Esophagus (tissue), 2 donors: ENCODE data around the gene EPS8L3. TPM values are rescaled to one million over a fixed set of nuclear protein-coding genes. Genes with fewer than 3 reads are reported as not detected.

Experiments used
- H3K27ac ChIP-seq, 2 donors: one replicate each; pipeline ENCODE4 v1.5.1; 2013; ENCODE audit warnings: low read depth in 2 of 2, mild to moderate bottlenecking in 2 of 2, inconsistent platforms in 1 of 2, low read length in 1 of 2, moderate library complexity in 1 of 2
- H3K27me3 ChIP-seq, 2 donors: one replicate each; pipeline ENCODE4 v1.6.1; 2013; ENCODE audit warnings: low read length in 2 of 2, control low read depth in 1 of 2, mild to moderate bottlenecking in 1 of 2; ENCODE audit not compliant: insufficient read depth in 2 of 2, control insufficient read depth in 1 of 2
- H3K36me3 ChIP-seq, 2 donors: one replicate each; pipeline ENCODE4 v1.6.1; 2013; ENCODE audit warnings: low read length in 1 of 2; ENCODE audit not compliant: control insufficient read depth in 2 of 2, insufficient read depth in 2 of 2
- H3K4me1 ChIP-seq, 2 donors: one replicate each; pipeline ENCODE4 v1.6.1; 2013; ENCODE audit warnings: low read length in 1 of 2; ENCODE audit not compliant: control insufficient read depth in 2 of 2, insufficient read depth in 2 of 2
- H3K4me3 ChIP-seq, 2 donors: one replicate each; pipeline ENCODE4 v1.5.1; 2013; ENCODE audit warnings: low read length in 2 of 2, mild to moderate bottlenecking in 2 of 2, low read depth in 1 of 2, moderate library complexity in 1 of 2
- H3K9me3 ChIP-seq, 2 donors: one replicate each; pipeline ENCODE4 v1.6.1; 2013; ENCODE audit warnings: mild to moderate bottlenecking in 2 of 2, low read depth in 1 of 2, low read length in 1 of 2, moderate library complexity in 1 of 2; ENCODE audit not compliant: control insufficient read depth in 2 of 2, insufficient read depth in 1 of 2
- WGBS, 2 donors: extraction: QIAGEN DNeasy Blood & Tissue Kit; methylation state at CpG; one replicate each; pipeline ENCODE4 v1.1.7; 2013; 5-methylcytosine and 5-hydroxymethylcytosine counted together
- polyA plus RNA-seq, 2 donors: library from polyadenylated mRNA; stranded (reverse); fragments of 200-250 nt; gene quantifications; one replicate each; pipeline ENCODE4 v1.2.3, GENCODE V29; 2013
- donor health status: healthy with polysubstance abuse.
- donor health status: Bipolar disorder and iron deficiency.

The EPS8L3 gene
- polyA plus RNA-seq, 2 donors = 0.10 to 0.28 TPM

DNA sequence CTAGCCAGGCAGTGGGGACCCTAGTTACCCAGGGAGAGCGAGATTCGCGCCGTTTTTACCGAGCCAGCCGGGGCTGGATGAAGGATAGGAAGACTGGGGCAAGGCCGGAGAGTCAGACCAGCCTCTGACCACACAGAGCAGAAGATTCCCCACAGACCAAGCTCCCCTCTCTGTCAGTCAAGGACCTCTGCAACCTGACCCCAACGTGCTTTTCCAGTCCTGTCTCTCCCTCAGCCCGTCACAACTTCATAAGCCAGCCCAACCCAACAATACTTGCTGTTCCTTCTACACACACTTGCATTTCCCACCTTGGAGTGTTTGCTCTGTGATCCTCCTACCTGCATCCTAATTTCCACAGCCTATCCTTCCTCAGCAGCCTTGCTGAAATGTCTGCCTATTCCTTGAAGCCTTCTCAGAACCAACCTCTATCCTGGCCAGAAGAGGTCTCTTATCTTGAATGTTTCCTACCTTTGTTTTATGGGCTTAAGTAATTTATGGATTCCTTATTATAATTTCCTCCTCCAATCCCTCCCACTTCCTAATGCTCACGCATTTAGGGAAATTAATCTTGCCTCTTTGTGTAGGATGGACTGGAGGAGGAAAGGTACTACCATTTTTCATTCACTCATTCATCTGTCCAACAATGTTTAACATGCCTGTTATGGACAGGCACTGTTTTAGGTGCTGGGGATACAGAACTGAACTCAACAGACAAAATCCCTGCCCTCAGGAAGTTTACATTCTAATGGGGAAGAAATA lies 22.9 kb downstream of the EPS8L3 start, which contains the start of gene GSTM3:
TSS of gene GSTM3 (minus strand) at position 424 of the 759 bp plus-strand sequence. CDS start 751 bp downstream, outside the sequence.
- H3K9me3 ChIP-seq = no peaks in the 10 kb centered on the region
- H3K4me1 ChIP-seq = peaks cover 0 to 8% of the 10 kb centered on the region in 2 donors
- H3K4me3 ChIP-seq = peak within 1 kb of the TSS; percentile 73 to 74
- peak within 1 kb of the TSS; percentile 66 to 77 for H3K27ac ChIP-seq
- H3K27me3 ChIP-seq = no peaks in the 10 kb centered on the region
- peaks cover 0 to 11% of the 10 kb centered on the region in 2 donors for H3K36me3 ChIP-seq
- WGBS, 2 donors = 4 to 13% methylated on average over 10 of the region's 10 CpGs

GRCh38 chr1:109739738-109740614 lies 23.7 kb downstream of the EPS8L3 start:
- WGBS, 2 donors = 1% methylated on average over 86 of the region's 86 CpGs
- Histone ChIP-seq H3K27me3 (no peaks in the 10 kb centered on the region), H3K27ac (peak overlapping the region; percentile 66 to 77), H3K9me3 (no peaks in the 10 kb centered on the region), H3K36me3 (peaks cover 0 to 11% of the 10 kb centered on the region in 2 donors), H3K4me1 (peaks cover 0 to 8% of the 10 kb centered on the region in 2 donors), H3K4me3 (peak overlapping the region; percentile 73 to 74)

DNA sequence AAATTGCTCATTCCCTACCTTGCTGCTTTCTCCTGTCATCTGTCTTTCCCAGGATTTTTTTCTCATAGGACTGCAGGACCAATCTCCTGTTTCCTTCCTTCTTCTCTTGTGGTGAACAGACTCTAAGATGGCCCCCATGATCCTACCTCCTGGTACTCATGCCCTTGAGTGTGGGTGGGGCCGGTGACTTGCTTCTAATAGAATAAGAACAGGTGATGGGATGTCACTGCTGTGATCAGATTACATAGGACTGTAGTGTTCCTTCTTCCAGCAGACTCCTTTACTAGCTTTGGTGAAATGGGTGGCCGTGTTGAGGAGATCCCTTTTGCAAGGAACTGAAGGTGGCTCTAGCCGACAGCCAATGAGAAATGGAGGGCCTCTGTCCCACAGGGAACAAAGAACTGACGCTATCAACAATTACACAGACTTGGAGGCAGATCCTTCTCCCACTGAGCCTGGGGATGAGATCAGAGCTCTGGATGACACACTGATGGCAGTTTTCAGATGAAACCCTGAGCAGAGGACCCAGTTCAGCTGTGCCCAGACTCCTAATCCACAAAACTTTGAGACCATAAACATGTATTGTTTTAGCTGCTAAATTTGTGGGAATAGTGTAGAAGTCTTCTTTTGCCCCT lies 30.4 kb downstream of the EPS8L3 start:
- Histone ChIP-seq H3K27ac (no peak overlapping the region), H3K4me1 (no peaks in the 10 kb centered on the region), H3K27me3 (no peaks in the 10 kb centered on the region), H3K9me3 (no peaks in the 10 kb centered on the region), H3K4me3 (no peak overlapping the region), H3K36me3 (peaks cover 0 to 11% of the 10 kb centered on the region in 2 donors)
- WGBS, 2 donors = 87 to 91% methylated on average over 4 of the region's 4 CpGs

- peaks cover 0 to 8% of the 10 kb centered on the region in 2 donors for H3K36me3 ChIP-seq
- H3K4me3 ChIP-seq = no peak overlapping the region
- H3K4me1 ChIP-seq = no peaks in the 10 kb centered on the region
- WGBS, 2 donors = 40 to 51% methylated on average over 3 of the region's 3 CpGs
- H3K27ac ChIP-seq = no peak overlapping the region
- H3K27me3 ChIP-seq = no peaks in the 10 kb centered on the region
- no peaks in the 10 kb centered on the region for H3K9me3 ChIP-seq
Measured at GRCh38 chr1:109732390-109732881, 31.3 kb downstream of the EPS8L3 start.

DNA sequence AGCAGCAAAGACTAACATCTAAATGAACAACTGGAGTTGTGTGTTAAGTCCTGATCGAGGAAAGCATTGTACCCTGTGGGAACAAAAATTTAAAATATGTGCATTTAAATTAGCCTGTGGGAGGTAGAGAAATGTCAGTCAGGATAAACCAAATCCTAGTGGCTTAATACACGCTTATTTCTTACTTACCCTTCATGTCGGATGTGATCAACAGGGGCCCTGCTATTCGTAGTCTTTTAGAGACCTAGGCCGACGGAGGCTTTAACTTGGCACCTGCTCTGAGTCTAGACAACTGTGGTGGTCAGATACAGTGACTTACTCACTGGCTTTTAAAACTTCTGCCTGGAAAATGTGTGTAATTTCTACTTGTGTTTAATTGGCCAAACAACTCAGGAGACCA lies 33.1 kb downstream of the EPS8L3 start:
- 72 to 82% methylated on average over 6 of the region's 6 CpGs for WGBS, 2 donors
- Histone ChIP-seq H3K4me3 (no peak overlapping the region), H3K27me3 (no peaks in the 10 kb centered on the region), H3K36me3 (no peaks in the 10 kb centered on the region), H3K4me1 (no peaks in the 10 kb centered on the region), H3K27ac (no peak overlapping the region), H3K9me3 (no peaks in the 10 kb centered on the region)

GRCh38 chr1:109728870-109729269 lies 34.9 kb downstream of the EPS8L3 start:
- Histone ChIP-seq H3K4me3 (no peak overlapping the region), H3K4me1 (no peaks in the 10 kb centered on the region), H3K27ac (no peak overlapping the region), H3K36me3 (no peaks in the 10 kb centered on the region), H3K9me3 (no peaks in the 10 kb centered on the region), H3K27me3 (no peaks in the 10 kb centered on the region)
- WGBS, 2 donors = 56 to 73% methylated on average over 7 of the region's 7 CpGs

DNA sequence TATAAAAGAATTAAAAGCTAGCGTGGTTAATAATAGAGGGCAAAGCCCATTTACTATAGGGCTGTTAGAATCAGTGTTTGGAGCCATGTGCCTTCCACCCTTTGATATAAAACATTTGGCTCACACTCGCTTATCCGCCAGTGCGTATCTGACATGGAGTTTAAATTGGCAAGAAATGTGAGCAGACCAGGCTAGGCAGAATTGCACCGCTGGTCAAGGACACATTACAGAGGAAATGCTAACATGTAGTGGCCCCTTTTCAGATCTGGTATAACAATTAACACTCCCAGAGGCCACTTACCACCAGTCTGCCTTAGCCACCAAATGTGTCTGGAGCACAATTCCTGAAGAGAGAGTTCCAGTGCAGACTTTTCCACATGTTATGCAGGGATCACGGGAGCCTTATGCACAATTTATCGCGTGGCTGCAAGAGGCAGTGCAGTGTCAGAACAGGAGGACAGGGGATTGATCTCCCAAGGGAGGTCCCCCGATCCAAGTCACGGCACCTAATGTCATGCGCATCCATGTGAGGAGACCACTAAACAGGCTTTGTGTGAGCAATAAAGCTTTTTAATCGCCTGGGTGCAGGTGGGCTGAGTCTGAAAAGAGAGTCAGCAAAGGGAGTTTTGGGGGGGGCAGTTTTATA lies 36.9 kb downstream of the EPS8L3 start:
- no peaks in the 10 kb centered on the region for H3K27me3 ChIP-seq
- H3K9me3 ChIP-seq = no peaks in the 10 kb centered on the region
- H3K4me3 ChIP-seq = no peak overlapping the region
- no peak overlapping the region for H3K27ac ChIP-seq
- 87 to 91% methylated on average over 12 of the region's 12 CpGs for WGBS, 2 donors
- H3K36me3 ChIP-seq = no peaks in the 10 kb centered on the region
- H3K4me1 ChIP-seq = no peaks in the 10 kb centered on the region

GRCh38 chr1:109726007-109726406 lies 37.7 kb downstream of the EPS8L3 start:
- Histone ChIP-seq H3K27ac (no peak overlapping the region), H3K27me3 (no peaks in the 10 kb centered on the region), H3K9me3 (no peaks in the 10 kb centered on the region), H3K36me3 (no peaks in the 10 kb centered on the region), H3K4me3 (no peak overlapping the region), H3K4me1 (no peaks in the 10 kb centered on the region)
- 55 to 90% methylated on average over 1 of the region's 1 CpG for WGBS, 2 donors

- no peak overlapping the region for H3K27ac ChIP-seq
- H3K4me3 ChIP-seq = no peak overlapping the region
- no peaks in the 10 kb centered on the region for H3K9me3 ChIP-seq
- no peaks in the 10 kb centered on the region for H3K4me1 ChIP-seq
- H3K36me3 ChIP-seq = no peaks in the 10 kb centered on the region
- no peaks in the 10 kb centered on the region for H3K27me3 ChIP-seq
- 83 to 88% methylated on average over 4 of the region's 4 CpGs for WGBS, 2 donors
Measured at GRCh38 chr1:109725510-109725909, 38.2 kb downstream of the EPS8L3 start.
